ENCODE measurements around the gene FYCO1.

GRCh38 chr3:46031269-46031668, 35.6 kb upstream of the FYCO1 start:
- no peak for TF ChIP-seq CTCF (IDR thresholded peaks at IDR 0.05)
- TF ChIP-seq POLR2A (IDR thresholded peaks at IDR 0.05): no peak

Measured in thyroid gland (tissue), 4 donors.